Epithelial cell of esophagus (primary cell): ENCODE measurements around the gene TRIP11.

ENCODE experiments used
- DNase-seq: peaks from one replicate; pipeline ENCODE4 v3.0.0; 2010; ENCODE audit warnings: low read depth
- H3K4me3 ChIP-seq: 2 replicates; pipeline ENCODE4 v1.5.1; 2011; ENCODE audit warnings: mild to moderate bottlenecking, low read length, control low read depth
- CTCF ChIP-seq: IDR thresholded peaks from 2 replicates; pipeline ENCODE4 v1.5.1; 2011; ENCODE audit warnings: low read depth, mild to moderate bottlenecking, low read length, control low read depth, inconsistent platforms; ENCODE audit not compliant: insufficient read depth; ENCODE audit errors: missing control alignments

Gene TRIP11

GRCh38 chr14:92041203-92041602 is 1.3 kb upstream of the TRIP11 start:
- DNase-seq, result no peak
- H3K4me3 ChIP-seq, result peak overlapping the region; percentile 94
- TF ChIP-seq CTCF, result no peak

- peak overlapping the region; percentile 94 for H3K4me3 ChIP-seq
- DNase-seq, result peak; percentile 61
- TF ChIP-seq CTCF, result no peak
Measured at GRCh38 chr14:92040431-92041051, 682 bp upstream of the TRIP11 start.

- TF ChIP-seq CTCF, result no peak
- peak; percentile 67 for DNase-seq
- peak overlapping the region; percentile 94 for H3K4me3 ChIP-seq
Measured at GRCh38 chr14:92039063-92039718, 668 bp downstream of the TRIP11 start.

DNA sequence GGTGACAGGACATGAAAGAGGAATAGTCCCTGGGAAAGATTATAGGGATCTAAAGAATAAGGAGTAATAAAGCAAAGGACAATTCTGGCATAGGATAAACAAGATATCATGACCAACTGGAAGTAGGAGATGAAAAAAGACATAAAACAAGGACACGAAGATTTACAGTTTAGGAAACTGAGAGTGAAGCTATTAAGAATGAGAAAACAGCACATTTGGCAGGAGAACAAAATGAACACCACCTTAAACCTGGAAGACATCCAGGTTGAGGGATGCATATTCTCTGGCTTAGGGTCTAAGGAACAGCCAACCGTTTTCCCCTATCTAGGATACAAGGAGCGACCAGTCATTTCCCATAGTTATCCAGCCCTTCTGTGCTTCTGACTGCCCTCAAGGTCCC is 1.9 kb downstream of the TRIP11 start:
- DNase-seq, result no peak
- TF ChIP-seq CTCF, result no peak
- peak overlapping the region; percentile 94 for H3K4me3 ChIP-seq

- no peak overlapping the region for H3K4me3 ChIP-seq
- DNase-seq, result no peak
- no peak for TF ChIP-seq CTCF
Measured at GRCh38 chr14:92035890-92036289, 4.0 kb downstream of the TRIP11 start.

- no peak for DNase-seq
- H3K4me3 ChIP-seq, result no peak overlapping the region
- no peak for TF ChIP-seq CTCF
Measured at GRCh38 chr14:92033906-92034687, 5.8 kb downstream of the TRIP11 start.

DNA sequence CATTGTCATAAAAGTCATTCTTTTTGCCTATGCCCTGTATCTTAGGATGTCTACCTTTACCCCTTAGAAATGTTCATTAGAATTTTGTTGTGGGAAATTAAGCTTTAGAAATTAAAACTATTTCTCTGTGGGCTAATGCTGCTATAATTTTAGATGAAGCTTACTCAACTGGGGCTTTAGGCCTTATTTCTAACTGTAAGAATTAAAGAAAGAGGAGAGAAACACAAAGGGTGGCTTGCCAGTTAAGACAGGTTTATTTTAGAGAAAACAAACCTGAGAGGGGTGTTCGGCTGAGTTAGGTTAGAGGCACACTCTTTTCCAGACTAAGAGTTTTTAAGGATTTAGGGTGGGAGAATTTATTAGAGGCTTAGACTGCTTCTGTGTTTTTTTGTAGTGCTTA is 6.4 kb downstream of the TRIP11 start:
- TF ChIP-seq CTCF, result no peak
- DNase-seq, result no peak
- H3K4me3 ChIP-seq, result no peak overlapping the region
